Stimulated activated CD4-positive, alpha-beta T cell treated with anti-CD3 and anti-CD28 coated beads, TNF-alpha, amount 100 ng/mL, for 4 hours (primary cell): ENCODE measurements around the gene SLC34A1.
A peak's percentile ranks its signal among the peaks of the same experiment; 100 is the strongest.
"Not testable (repeated sequence)": the region's sequence is repeated elsewhere in the genome, so short reads cannot be mapped to it uniquely, and the experiment has no call there.

Experiments
- DNase-seq, 3 experiments: peaks; one replicate each; pipeline ENCODE4 v3.0.0-alpha.2; 2020; ENCODE audit warnings: low read depth in 3 of 3

Gene SLC34A1

DNA sequence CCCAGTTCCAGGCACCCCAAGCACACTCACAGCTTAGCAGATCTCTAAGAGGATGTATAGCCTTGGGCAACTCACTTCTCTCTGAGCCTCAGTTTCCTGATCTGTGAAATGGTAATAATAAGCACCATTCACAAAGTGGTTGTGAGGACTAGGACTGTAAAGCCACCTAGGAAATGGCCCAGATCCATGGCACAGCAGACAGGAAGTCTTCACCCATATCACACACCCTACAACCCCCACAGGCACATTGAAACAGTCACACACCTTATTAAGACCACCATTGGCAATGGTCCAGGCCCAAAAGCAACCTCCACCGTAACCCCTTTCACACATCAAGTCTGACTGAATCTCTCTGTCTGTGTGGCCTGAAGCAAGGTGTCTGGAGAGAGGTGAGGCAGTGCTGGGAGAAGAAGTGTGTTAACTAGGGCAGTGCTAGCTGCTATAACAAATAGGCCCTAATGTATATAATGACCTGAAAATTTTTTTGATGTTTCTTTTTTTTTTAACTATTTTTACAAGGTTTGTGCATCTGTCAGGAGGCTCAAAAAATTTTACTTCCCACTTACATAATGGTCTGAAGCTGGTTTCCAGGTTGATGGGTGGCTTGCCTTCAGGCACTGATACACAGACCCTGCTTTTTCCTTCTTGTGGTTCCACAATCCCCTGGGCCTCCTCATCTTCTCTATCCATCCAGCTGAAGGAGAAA is 28.9 kb upstream of the SLC34A1 start:
- DNase-seq: no peak

DNA sequence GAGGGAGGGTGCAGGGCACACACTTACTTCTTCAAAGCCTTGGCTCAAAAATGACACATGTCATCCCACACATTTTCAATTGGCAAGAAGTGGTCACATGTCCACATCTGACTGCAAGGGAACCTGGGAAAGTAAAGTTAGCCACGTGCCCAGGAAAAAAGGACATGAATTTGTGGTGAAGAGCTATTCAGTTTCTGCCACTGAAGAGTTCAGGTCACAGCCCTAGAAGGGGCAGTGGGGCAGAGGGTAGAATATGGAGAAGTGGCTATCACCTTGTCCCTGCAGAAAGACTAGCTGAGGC is 28.4 kb upstream of the SLC34A1 start:
- DNase-seq: no peak

DNA sequence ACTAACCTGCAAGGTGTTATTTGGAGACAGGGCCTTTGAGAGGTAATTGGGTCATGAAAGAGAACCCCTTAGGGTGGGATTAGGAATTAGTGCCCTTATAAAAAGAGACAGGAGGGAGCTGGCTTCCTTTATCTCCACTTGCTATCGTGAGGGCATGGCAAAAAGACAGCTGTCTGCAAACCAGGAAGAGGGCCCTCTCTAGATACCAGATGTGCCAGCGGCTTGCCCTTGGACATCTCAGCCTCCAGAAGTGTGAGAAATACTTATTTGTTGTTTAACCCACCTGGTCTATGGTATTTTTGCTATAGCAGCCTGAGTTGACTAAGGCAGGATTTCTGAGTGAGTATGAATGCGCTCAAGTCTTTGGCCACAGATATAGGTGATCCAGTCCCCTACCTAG is 27.5 kb upstream of the SLC34A1 start:
- DNase-seq: no peak

DNA sequence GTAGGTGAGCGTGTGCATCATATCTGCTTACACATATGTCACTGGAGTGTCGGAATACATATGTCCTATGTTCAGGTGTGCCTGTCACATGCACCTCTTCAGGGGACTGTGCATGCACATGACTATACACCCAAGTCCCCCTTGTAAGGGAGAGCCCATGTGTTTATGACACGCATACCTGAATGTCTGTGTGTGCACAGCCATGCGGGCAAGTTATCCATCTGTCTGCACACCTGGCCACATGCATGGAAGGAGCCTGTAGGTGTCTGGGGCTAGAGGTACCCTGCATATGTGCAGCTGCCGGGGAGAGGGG is 27.1 kb upstream of the SLC34A1 start:
- DNase-seq: no peak

DNA sequence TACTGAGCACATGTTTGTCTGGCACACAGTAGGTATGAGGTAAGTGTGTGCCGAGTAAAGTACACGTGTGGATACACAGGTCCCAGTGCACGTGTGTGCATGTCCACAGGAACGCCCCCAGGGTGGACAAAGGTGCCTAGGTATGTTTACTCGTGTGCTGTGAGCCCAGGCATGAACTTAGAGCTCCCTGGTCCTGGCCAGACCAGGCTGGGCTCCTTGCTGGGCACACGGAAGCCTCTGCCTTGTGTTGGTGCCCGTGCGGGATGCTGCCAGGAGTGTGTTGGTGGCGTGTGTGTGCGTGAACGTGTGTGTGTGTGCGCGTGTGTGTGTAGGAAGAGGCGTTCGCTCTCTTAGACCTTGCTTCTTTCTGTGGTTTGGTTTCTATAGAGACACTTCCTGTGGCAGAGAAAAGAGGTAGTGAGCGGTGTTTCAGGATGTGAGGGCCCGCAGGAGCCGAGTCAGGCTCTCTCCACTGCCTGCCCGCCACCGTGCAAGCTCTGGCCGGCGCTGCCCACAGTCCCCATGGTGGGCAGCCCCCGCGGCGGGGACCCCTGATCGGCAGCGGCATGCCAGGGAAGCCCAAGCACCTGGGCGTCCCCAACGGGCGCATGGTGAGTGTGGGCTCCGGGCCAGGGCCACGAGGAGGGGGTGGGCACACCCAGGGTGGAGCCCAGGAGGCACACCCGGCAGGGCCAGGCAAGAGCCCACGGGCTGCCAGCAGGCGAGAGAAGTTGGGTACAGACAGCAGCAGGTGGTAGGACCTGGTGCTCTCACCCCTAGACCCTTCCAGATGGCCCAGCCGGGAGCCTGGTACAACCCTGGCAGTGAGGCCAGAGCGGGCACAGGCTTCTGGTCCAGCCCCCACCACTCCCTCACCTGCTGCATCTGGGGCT is 26.5 kb upstream of the SLC34A1 start, which contains the start of gene RGS14:
RGS14 (plus strand) TSS at position 466 of the 893 bp plus-strand sequence; CDS start at position 567, 101 bp downstream.
- peak in 1 of 3 experiments; percentile 52 for DNase-seq

DNA sequence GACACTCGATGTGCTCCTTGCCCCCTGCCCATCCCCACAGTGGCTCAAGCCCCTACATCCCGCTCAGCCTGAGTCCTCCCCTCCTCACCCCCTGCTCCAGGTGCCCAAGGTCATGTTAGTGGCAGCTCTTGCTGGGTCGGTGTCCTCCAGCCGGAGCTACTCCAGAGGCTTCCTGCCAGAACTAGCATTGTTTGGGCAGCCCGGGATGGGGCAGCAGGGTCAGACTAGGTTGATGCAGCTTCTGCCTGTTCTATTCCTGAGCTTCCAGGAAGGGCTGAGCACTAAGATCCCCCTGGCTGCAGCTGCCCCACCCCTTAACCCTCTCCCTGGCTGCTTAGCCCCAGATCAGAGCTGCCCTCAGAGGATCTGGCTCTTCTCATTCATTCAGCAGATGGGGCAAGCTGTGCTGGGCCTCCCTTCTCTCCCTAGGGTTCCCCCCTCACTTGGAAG is 25.8 kb upstream of the SLC34A1 start:
- DNase-seq: no peak

DNA sequence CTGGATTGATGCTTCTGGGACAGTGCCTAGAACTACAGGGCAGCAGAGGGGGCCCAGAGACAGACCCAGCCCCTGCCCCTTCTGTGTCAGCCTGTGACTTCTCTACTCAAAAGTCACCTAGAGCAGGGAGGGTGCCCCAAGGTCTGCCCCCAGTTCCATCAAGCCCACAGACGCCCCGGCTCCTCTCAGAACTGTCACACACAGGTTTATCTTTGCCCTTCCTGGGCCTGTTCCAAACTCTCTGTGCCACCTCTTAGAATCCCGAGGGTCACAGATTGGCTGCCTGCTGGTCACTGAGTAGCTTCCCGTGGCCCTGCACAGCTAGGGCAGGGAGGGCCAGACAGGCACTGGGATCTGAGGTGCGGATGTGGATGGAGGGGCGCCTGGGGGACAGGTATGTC is 24.8 kb upstream of the SLC34A1 start:
- DNase-seq: no peak

DNA sequence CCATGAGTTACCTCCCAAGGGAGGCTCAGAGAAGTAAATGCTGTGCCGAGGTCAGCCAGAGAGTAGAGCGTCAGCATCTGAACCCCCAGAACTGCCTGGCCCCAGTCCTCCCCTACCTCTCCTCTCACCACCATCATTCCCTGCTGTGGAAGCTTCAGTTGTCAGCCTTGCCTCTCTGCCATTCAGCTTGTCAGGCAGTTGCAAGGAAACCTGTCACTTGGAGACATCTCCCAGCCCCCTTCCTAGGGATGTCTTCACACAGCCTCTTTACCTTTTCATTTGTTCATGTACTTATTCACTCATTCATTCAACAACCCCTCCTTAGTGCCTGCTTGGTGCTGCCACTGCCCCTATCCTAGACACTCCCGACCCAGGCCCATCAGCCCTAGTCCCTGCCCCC is 24.4 kb upstream of the SLC34A1 start:
- no peak for DNase-seq

DNA sequence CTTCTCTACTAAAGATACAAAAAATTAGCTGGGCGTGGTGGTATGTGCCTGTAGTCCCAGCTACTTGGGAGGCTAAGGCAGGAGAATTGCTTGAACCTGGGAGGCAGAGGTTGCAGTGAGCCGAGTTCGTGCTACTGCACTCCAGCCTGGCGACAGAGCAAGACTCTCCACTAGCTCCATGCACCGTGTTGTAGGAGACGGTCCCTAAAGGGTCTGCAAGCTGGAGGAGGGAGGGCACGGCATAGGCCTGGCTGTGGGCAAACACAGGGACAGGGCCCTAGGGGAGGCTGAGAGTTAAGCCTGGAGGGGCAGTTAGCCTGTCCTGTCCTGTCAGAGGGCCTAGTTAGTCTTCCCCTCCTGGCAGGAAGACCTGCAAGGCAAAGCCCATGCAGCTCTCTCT is 23.5 kb upstream of the SLC34A1 start:
- DNase-seq: not testable (repeated sequence)

DNA sequence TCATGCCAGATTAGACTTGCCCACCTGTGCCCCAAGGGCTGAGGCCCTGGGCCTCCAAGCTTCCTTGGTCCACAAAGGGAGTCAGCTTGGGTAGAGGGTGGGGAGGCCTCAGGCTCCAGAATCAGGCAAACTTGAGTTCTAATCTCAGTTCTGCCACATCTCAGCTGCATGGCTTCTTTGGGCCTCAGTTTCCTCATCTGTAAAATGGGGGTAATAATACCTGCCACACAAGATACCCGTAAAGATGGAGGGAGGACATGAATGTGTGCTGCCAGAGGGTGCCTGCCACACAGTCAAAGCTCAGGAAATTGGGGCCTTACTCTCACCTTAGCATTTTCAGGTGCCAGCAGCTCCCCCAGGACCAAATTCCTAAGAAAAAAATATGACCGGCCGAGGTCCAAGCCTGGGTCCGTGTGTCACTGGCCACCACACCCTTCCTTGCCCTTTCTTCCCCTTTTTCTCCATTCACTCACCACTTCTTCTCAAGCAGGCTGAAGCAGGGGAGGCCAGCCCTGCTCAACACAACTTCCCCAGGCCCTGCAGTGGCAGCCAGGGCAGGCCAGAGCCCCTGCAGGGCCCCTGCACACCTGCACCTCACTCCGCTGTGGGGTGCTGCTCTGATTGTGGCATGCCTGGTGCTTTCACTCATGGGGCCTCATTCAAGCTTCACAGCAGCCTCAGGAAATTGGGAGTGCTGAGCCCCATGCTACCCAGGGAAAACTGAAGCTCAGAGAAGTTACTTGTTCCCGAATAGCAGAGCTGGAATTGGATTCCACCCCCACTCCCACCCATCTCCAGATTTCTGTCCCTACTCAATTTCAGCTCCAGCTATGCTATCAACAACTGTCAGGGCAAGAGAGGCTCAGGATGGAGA is 22.6 kb upstream of the SLC34A1 start:
- DNase-seq: no peak

DNA sequence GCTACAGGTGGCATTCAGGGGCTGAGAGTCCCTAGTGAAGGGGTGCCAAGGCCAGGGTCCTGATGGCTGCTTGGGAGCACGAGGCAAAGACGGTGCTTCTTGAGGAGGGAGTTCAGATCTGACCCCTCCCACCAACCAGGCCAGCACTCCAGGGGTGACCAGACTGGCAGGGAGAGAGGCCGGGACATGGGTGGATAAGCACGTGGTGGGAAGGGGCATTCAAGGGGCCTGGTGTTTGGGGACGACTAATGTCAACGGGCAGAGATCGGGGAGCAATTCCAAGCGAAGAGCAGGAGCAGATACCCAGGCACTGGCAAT is 22.0 kb upstream of the SLC34A1 start:
- DNase-seq: no peak

DNA sequence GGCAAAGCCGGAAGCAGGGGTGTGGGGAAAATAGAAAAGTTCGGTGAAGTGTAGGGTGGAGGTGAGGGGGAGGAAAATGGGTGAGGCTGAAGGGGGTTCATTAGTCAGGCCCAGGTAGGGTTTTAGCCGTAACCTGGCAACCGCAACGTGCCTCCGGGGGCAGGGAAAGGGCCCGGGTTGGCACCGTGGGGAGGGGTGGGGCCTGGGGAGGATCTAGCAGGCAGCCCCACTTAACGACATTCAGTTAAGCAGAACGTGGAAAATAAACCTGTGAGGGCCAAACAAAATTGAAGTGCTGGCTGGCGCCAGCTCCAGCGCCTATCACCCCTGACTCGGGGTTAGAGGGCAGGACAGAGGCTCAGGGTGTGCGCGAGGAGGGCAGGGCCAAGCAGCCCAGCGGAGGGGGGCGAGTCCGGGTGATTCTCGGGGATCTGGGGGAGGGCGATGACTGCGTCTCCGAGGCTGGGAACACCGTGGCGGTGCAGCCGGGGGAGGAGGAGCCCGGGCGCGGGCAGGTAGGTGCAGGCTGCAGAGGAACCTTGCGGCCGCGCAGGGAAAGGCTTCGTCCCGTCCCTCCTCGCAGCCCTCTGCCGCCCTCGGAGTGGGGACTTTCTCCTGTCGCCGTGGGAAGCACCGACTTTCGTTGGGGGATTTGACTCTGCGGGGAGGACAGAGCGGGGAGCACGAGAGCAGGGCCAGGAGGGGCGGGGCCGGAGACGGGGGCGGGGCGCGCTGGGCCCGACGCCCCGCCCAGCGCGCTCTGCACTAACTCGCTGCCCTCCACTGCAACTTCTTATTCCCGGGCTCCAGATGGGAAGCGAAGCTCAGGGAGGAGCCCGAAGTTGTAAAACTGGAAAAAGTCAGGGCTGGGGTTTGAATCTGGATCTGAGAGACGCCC is 21.4 kb upstream of the SLC34A1 start:
- DNase-seq: peak; percentile 47 to 60 (median 57)

DNA sequence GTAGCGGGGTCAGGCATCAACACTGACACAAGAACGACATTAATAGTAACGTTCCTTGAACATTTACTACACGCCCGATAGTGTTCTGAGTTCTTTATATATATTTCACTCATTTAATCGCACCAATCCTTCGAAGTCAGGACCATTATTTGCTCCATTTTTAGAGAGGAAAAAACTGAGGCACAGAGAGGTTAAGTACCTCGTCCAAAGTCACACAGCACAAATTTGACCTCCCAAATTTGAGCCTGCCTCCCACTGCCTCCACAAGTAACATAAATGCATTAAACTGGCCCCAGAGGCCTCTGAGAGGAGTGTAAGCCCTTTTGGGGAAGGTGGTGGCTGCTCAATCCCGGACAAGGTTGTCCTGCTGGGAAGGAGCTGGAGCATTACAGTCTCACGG is 20.7 kb upstream of the SLC34A1 start:
- no peak for DNase-seq

DNA sequence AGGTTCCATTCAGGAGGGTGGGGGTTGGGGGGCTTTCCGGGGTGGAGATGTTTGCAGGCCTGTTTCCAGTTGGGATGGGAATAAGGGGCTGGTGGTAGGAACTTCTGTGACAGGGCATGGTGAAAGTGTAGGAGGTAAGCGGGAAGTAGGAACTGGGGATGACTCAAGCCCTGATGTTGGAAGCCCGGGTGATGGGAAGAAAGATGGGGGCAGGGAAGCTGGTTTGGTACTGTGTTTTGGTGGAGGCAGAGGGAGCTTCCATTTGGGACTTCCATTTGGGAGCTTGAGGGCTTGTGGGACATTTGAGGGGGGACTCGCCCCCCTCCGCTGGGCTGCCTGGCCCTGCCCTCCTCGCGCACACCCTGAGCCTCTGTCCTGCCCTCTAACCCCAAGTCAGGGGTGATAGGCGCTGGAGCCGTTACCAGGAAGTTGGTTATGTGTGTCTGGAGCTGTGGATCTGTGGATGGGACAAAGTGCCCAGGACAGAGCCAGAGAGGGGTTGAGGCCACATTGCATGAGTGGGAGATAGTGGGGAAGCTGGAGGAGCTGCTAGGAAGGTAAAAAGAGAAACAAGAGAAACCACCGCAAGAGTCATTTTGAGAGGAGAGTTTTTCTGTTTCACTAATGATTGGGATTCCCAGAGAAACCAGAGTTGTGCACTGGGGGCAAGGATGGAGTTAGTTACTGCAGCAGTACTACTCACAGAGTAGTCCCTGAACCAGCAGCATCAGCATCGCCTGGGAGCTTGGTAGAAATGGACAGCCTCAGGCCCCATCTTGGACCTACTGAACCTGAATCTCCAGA is 19.9 kb upstream of the SLC34A1 start:
- DNase-seq: no peak

DNA sequence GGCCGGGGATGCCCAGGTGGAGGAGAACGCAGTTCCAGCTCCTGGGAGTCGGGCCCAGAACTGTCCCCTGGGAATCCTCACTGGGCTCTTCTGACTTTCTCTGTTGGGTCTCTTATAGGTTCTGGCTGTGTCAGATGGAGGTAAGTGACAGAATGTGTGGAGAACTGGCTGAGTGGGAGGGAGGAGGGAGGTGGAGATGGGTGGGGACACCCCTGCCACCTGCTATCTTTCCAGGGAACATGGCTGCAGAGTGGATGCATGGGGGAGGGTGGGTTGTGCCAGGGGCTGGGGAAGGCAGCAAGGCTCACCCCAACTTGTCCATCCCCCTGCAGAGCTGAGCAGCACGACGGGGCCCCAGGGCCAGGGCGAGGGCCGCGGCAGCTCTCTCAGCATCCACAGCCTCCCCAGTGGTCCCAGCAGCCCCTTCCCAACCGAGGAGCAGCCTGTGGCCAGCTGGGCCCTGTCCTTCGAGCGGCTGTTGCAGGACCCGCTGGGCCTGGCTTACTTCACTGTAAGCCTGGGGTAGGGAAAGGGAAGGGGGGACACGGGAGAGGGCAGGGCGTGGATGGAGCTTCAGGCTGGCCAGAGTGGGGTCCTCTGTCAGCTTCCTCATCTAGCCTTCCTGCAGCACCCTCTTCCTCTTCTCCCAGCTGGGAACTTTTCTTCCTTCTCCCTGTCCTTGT is 18.2 kb upstream of the SLC34A1 start:
- no peak for DNase-seq

DNA sequence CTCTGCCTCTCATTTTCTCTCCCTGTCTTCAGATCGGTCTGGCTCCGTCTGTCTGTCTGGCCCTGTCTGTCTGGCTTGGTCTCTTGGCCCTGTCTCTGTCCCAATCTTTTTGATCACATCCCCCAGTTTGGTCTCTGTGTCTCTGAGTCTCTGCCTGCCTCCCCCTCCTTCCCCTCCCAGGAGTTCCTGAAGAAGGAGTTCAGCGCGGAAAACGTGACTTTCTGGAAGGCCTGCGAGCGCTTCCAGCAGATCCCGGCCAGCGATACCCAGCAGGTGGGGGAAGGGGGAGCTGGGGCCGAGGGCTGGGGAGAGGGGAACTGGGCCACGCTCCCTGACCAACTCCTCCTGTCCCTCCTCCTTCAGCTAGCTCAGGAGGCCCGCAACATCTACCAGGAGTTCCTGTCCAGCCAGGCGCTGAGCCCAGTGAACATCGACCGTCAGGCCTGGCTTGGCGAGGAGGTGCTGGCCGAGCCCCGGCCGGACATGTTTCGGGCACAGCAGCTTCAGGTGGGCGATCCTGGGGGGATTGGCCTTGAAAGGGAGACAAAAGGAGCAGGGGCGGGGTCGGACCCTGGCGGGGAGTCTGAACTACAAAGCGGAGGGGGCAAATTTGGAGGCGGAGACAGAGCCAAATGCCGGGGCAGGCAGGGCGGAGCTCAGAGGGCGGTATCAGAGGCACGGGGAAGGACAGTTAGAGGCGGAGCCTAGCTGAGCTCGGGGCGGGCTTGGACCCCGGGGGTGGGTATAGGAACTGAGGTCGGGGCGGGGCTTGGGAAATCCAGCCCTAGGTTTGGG is 17.5 kb upstream of the SLC34A1 start:
- no peak for DNase-seq

DNA sequence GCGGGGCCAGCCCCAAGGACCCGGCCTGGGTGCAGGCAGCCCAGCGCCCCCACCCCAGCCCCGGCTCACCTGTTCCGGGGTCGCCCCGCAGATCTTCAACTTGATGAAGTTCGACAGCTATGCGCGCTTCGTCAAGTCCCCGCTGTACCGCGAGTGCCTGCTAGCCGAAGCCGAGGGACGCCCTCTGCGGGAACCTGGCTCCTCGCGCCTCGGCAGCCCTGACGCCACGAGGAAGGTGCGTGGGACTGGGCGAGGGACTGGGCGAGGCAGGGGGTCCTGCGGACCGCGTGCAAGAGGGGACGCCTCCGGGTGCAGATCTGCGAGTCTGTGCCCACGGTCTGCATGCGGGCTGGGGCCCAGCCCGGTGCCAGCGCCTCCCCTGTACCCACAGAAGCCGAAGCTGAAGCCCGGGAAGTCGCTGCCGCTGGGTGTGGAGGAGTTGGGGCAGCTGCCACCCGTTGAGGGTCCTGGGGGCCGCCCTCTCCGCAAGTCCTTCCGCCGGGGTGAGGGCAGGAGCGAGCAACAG is 16.8 kb upstream of the SLC34A1 start:
- no peak for DNase-seq

DNA sequence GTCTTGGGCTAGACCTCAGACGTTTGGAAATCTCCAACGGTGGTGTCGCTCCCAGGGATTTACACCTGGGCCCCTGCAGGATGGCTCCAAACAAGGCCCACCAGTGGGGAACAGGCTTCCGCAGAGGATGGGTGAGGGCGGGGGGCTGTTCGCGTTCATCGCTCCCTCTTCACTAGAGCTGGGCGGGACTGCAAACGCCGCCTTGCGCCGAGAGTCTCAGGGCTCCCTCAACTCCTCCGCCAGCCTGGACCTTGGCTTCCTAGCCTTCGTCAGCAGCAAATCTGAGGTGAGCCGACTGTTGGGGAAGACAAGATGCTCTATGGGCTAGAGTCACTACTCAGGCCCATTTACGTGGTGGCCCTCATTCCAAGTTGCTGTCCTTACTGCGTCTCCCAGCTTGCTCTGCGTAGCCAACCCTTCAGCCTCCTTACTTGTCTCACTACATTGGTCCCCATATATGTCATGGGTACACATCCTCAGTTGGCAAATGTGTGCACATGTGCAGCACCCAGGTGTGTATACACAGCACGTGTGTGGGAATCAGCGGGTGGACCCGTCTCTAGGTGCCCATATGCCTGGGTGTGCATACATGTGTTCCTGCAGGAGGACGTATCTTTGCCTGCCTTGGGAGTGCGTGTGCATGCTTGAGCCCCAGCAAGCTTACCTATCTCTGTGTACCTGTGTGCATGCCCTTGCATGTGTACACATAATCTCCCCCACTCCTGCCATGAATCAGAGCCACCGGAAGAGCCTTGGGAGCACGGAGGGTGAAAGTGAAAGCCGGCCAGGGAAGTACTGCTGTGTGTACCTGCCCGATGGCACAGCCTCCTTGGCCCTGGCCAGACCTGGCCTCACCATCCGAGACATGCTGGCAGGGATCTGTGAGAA is 16.0 kb upstream of the SLC34A1 start:
- no peak for DNase-seq
